Measurements from ENCODE around the gene STARD5.
"Not testable (repeated sequence)": the region's sequence is repeated elsewhere in the genome, so short reads cannot be mapped to it uniquely, and the experiment has no call there.

The STARD5 gene

GRCh38 chr15:81323944-81324881 lies at the start of gene STARD5:
STARD5 (minus strand) TSS chr15:81324141; CDS start chr15:81324099, 42 bp downstream.
- DNase-seq (ENCODE audit: low read depth), result peak; percentile 95

- DNase-seq (ENCODE audit: low read depth), result no peak
Measured at GRCh38 chr15:81373176-81373575, 49.2 kb upstream of the STARD5 start.

GRCh38 chr15:81372575-81372974 lies 48.6 kb upstream of the STARD5 start:
- no peak for DNase-seq (ENCODE audit: low read depth)

- no peak for DNase-seq (ENCODE audit: low read depth)
Measured at GRCh38 chr15:81363718-81364500, 40.0 kb upstream of the STARD5 start.

GRCh38 chr15:81363276-81363675 lies 39.3 kb upstream of the STARD5 start:
- no peak for DNase-seq (ENCODE audit: low read depth)

GRCh38 chr15:81362790-81363189 lies 38.8 kb upstream of the STARD5 start:
- no peak for DNase-seq (ENCODE audit: low read depth)

- DNase-seq (ENCODE audit: low read depth), result no peak
Measured at GRCh38 chr15:81361891-81362290, 38.0 kb upstream of the STARD5 start.

- no peak for DNase-seq (ENCODE audit: low read depth)
Measured at GRCh38 chr15:81360491-81360890, 36.5 kb upstream of the STARD5 start.

GRCh38 chr15:81358248-81358647 lies 34.3 kb upstream of the STARD5 start:
- DNase-seq (ENCODE audit: low read depth), result no peak

GRCh38 chr15:81357180-81357686 lies 33.3 kb upstream of the STARD5 start:
- DNase-seq (ENCODE audit: low read depth), result no peak

GRCh38 chr15:81356252-81356651 lies 32.3 kb upstream of the STARD5 start:
- DNase-seq (ENCODE audit: low read depth), result no peak

- DNase-seq (ENCODE audit: low read depth), result no peak
Measured at GRCh38 chr15:81351651-81352050, 27.7 kb upstream of the STARD5 start.

- no peak for DNase-seq (ENCODE audit: low read depth)
Measured at GRCh38 chr15:81349271-81349670, 25.3 kb upstream of the STARD5 start.

GRCh38 chr15:81348691-81349090 lies 24.8 kb upstream of the STARD5 start:
- not testable (repeated sequence) for DNase-seq (ENCODE audit: low read depth)

- DNase-seq (ENCODE audit: low read depth), result no peak
Measured at GRCh38 chr15:81347910-81348309, 24.0 kb upstream of the STARD5 start.

GRCh38 chr15:81346611-81347010 lies 22.7 kb upstream of the STARD5 start:
- DNase-seq (ENCODE audit: low read depth), result no peak

GRCh38 chr15:81343371-81343770 lies 19.4 kb upstream of the STARD5 start:
- DNase-seq (ENCODE audit: low read depth), result no peak

- no peak for DNase-seq (ENCODE audit: low read depth)
Measured at GRCh38 chr15:81341351-81341750, 17.4 kb upstream of the STARD5 start.

GRCh38 chr15:81339851-81340250 lies 15.9 kb upstream of the STARD5 start:
- DNase-seq (ENCODE audit: low read depth), result no peak

- no peak for DNase-seq (ENCODE audit: low read depth)
Measured at GRCh38 chr15:81339321-81339720, 15.4 kb upstream of the STARD5 start.

GRCh38 chr15:81338170-81339007 lies 14.4 kb upstream of the STARD5 start:
- no peak for DNase-seq (ENCODE audit: low read depth)

GRCh38 chr15:81337713-81338157 lies 13.8 kb upstream of the STARD5 start:
- no peak for DNase-seq (ENCODE audit: low read depth)
